ENCODE data around the gene RAI1.

DNA sequence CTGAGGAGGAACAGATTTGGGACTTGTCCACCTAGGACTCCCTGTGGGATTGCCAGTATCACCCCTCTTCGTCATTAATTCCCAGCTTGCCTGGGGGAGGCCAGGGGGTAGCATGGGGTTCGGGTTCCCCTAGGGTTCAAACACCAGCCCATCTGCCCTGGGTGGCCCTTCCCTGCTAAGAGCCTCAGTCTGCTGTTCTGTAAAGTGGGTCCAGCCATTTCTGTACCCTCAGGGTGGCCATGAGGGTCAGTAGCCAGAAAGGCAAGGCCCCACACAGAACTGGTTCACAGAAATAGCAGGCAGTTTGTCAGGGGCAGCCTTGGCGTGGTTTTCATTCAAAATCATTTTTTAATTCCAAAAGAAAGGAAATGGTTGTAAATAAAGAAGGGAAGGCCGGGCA is 62.9 kb downstream of the RAI1 start:
- TF ChIP-seq, protein P1, sequence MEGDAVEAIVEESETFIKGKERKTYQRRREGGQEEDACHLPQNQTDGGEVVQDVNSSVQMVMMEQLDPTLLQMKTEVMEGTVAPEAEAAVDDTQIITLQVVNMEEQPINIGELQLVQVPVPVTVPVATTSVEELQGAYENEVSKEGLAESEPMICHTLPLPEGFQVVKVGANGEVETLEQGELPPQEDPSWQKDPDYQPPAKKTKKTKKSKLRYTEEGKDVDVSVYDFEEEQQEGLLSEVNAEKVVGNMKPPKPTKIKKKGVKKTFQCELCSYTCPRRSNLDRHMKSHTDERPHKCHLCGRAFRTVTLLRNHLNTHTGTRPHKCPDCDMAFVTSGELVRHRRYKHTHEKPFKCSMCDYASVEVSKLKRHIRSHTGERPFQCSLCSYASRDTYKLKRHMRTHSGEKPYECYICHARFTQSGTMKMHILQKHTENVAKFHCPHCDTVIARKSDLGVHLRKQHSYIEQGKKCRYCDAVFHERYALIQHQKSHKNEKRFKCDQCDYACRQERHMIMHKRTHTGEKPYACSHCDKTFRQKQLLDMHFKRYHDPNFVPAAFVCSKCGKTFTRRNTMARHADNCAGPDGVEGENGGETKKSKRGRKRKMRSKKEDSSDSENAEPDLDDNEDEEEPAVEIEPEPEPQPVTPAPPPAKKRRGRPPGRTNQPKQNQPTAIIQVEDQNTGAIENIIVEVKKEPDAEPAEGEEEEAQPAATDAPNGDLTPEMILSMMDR (IDR thresholded peaks at IDR 0.05; ENCODE audit: insufficient read depth, low read depth, low read length), result no peak
- TF ChIP-seq EZH2 (IDR thresholded peaks at IDR 0.05; ENCODE audit: insufficient read depth, low read length), result no peak
